OCI-LY7 (cell line): ENCODE measurements around the gene PRDM5.

Experiments
- CTCF ChIP-seq: fragments of 200-600 bp; sonication (generic); conservative IDR thresholded peaks from 2 replicates; pipeline ENCODE4 v1.5.1; 2014; ENCODE audit warnings: mild to moderate bottlenecking, antibody characterized with exemption, low read length, moderate library complexity, mixed read lengths
- EZH2phosphoT487 ChIP-seq: fragments of 200-600 bp; sonication (generic); IDR thresholded peaks from 2 replicates; pipeline ENCODE4 v1.6.1; 2018; ENCODE audit warnings: low read depth, borderline replicate concordance, mild to moderate bottlenecking, mixed run types, antibody characterized with exemption, low read length, moderate library complexity, mixed read lengths

GRCh38 chr4:120653804-120654573 lies 268.5 kb downstream of the PRDM5 start:
- no peak for TF ChIP-seq CTCF
- no peak for TF ChIP-seq EZH2phosphoT487
